NT2/D1 (cell line): ENCODE data around the gene NPR2.

Source experiments
- DNase-seq: peaks from one replicate; pipeline ENCODE4 v3.0.0-alpha.2; 2011; ENCODE audit warnings: low read depth, low spot score
- H3K27me3 ChIP-seq: 2 replicates; pipeline ENCODE4 v1.6.0; 2011; ENCODE audit warnings: mild to moderate bottlenecking; ENCODE audit not compliant: insufficient read length, insufficient read depth
- H3K36me3 ChIP-seq: 2 replicates; pipeline ENCODE4 v1.6.1; 2011; ENCODE audit warnings: mild to moderate bottlenecking, low read length, mixed read lengths; ENCODE audit not compliant: insufficient read depth, insufficient read length
- H3K4me1 ChIP-seq: 2 replicates; pipeline ENCODE4 v1.5.1; 2011; ENCODE audit not compliant: insufficient read depth, insufficient read length
- H3K4me3 ChIP-seq: 2 replicates; pipeline ENCODE4 v1.5.1; 2011; ENCODE audit warnings: low read depth; ENCODE audit not compliant: insufficient read length
- H3K9ac ChIP-seq: 2 replicates; pipeline ENCODE4 v1.6.0; 2011; ENCODE audit warnings: low read depth; ENCODE audit not compliant: insufficient read length
- H3K9me3 ChIP-seq: 2 replicates; pipeline ENCODE4 v1.5.1; 2011; ENCODE audit warnings: mild to moderate bottlenecking, low read length; ENCODE audit not compliant: insufficient read depth
- SUZ12 ChIP-seq: IDR thresholded peaks from 2 replicates; pipeline ENCODE4 v1.6.1; 2011; ENCODE audit not compliant: insufficient read length, insufficient read depth; ENCODE audit errors: extremely low read depth
- YY1 ChIP-seq: IDR thresholded peaks from 2 replicates; pipeline ENCODE4 v1.6.1; 2011; ENCODE audit not compliant: insufficient read length, insufficient read depth
- ZNF274 ChIP-seq: IDR thresholded peaks from 2 replicates; pipeline ENCODE4 v1.6.1; 2011; ENCODE audit warnings: mild to moderate bottlenecking, low read depth, low read length

Gene NPR2

DNA sequence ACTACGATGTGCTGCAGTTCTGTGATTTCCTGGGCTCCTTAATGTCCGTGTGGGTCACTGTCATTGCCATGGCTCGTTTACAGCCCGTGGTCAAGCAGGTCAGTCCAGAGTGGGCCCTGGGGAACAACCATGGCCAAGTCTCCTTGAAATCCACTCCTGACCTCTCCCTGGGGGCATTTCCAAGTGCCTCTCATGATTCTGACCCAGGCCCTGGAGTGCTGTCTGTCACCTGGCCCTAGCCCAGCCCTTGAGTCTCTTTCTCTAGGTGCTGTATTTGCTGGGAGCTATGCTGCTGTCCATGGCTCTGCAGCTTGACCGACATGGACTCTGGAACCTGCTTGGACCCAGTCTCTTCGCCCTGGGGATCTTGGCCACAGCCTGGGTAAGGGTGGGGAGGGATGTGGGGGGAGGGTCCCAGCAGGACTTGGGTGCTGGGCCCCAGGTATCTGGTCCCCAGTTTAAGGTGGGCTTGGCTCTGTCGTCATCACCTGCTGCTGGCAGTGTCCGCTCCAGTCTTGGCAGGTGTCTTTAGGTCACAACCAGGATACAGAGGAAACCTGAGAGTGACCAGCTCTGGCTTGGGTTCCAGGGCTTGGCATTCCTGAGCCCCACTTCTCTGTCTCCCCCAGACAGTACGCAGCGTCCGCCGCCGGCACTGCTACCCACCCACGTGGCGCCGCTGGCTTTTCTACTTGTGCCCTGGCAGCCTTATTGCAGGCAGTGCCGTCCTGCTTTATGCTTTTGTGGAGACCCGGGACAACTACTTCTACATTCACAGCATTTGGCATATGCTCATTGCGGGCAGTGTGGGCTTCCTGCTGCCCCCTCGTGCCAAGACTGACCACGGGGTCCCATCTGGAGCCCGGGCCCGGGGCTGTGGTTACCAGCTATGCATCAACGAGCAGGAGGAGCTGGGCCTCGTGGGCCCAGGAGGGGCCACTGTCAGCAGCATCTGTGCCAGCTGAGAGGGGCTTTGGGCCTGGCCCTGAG lies 61.8 kb downstream of the NPR2 start:
- peaks cover 2% of the 10 kb centered on the region for H3K4me1 ChIP-seq
- H3K9ac ChIP-seq = no peak overlapping the region
- TF ChIP-seq YY1 (no peak), ZNF274 (no peak), SUZ12 (no peak)
- no peak for DNase-seq
- H3K27me3 ChIP-seq = no peaks in the 10 kb centered on the region
- H3K9me3 ChIP-seq = no peaks in the 10 kb centered on the region
- H3K4me3 ChIP-seq = no peak overlapping the region
- no peaks in the 10 kb centered on the region for H3K36me3 ChIP-seq

DNA sequence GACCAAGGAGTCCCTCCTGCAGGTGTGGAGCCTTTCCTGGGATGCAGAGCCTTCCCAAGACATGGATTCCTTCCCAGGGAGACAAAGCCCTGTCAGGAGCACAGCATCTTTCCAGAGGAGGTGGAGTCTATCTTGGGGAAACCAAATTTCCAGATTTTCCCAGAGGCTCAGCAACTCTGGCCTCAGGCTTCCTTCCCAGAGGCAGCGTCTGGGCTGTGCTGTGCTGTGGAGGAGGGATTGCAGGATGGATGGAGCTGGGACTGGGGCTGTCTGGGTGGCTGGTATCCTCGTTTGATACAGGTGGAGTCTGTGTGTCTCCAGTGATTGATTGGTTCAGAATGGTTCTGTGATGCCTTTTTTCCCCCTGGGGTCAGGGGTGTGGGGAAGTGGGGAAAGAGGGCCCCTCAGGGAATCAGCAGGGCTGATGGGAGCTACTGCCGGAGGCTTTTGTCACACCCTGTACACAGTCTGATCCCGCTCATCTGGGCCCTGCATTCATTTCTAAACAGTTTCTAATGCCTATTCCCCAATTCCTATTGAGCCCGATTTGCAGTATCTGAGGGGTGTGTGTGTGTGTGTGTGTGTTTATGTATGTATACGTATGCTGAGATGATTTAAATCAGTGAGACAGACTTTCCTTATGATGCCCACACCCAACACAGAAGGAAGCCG lies 62.8 kb downstream of the NPR2 start:
- no peaks in the 10 kb centered on the region for H3K36me3 ChIP-seq
- TF ChIP-seq YY1 (no peak), SUZ12 (no peak), ZNF274 (no peak)
- H3K4me3 ChIP-seq = no peak overlapping the region
- no peaks in the 10 kb centered on the region for H3K9me3 ChIP-seq
- no peak for DNase-seq
- H3K4me1 ChIP-seq = peaks cover 4% of the 10 kb centered on the region
- no peak overlapping the region for H3K9ac ChIP-seq
- no peaks in the 10 kb centered on the region for H3K27me3 ChIP-seq

DNA sequence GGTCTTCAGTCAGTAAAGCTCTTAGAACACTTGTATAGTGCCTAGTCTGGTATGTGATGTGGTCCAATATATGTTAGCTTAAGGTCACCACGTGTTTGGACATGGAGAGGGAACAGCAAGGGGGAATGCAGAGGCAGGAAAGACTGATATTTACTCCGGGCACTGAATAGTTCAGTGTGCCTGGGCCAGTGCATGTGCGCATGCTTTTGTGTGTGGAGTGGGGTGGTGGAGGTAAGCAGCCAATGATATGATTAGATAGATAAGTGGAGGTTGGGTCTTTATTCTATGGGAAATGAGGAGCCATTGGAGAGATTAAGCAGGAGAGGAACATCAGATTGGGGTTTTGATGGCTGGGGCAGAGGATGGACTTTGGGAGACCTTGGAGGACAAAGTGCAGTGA lies 64.8 kb downstream of the NPR2 start:
- no peak overlapping the region for H3K9ac ChIP-seq
- H3K4me1 ChIP-seq = peaks cover 4% of the 10 kb centered on the region
- no peaks in the 10 kb centered on the region for H3K9me3 ChIP-seq
- H3K4me3 ChIP-seq = no peak overlapping the region
- no peak for DNase-seq
- TF ChIP-seq SUZ12 (no peak), ZNF274 (no peak), YY1 (no peak)
- H3K27me3 ChIP-seq = peaks cover 3% of the 10 kb centered on the region
- no peaks in the 10 kb centered on the region for H3K36me3 ChIP-seq

DNA sequence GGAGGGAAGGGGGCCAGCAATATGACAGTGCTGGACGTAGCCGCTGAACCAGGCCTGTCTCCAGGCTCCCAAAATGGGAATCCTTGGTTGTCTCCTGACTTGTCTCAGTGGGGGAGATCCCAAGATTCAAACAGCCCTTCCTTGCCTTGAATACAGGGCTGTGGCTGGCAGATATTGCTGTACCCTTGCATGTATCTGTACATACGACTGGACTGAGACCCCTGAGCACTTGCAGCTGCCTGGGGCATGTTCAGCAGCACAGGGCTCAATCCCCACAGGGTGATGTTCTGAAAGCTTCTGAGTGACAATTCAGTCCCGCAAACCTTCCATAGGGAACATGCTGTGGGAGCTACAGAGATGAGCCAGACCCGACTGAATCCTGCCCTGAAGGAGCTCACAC lies 65.5 kb downstream of the NPR2 start:
- no peaks in the 10 kb centered on the region for H3K36me3 ChIP-seq
- H3K4me3 ChIP-seq = no peak overlapping the region
- H3K9ac ChIP-seq = no peak overlapping the region
- peaks cover 4% of the 10 kb centered on the region for H3K4me1 ChIP-seq
- no peaks in the 10 kb centered on the region for H3K9me3 ChIP-seq
- no peak for DNase-seq
- TF ChIP-seq SUZ12 (no peak), YY1 (no peak), ZNF274 (no peak)
- peaks cover 8% of the 10 kb centered on the region for H3K27me3 ChIP-seq

DNA sequence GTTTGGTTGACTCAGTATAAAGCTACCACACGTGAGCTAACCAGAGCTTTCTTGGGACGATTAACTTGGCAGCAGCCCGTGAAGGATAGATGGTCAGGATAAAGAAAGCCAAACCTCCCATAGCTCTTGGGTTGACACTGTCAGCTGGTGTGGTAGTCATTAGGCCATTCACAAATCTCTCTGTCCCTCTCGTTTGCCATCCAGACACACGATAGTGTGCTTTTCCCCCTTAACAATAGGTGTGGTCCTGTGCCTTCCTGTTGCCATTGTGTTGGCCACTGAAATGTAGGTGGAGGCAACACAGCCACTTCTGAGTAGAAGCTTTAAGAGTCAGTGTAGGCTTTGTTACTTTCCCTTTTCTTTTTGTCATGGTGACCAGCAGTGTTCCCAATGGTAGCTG lies 67.1 kb downstream of the NPR2 start:
- Histone ChIP-seq H3K9ac (no peak overlapping the region), H3K36me3 (no peaks in the 10 kb centered on the region), H3K27me3 (peaks cover 11% of the 10 kb centered on the region), H3K4me1 (peaks cover 4% of the 10 kb centered on the region), H3K9me3 (no peaks in the 10 kb centered on the region), H3K4me3 (no peak overlapping the region)
- no peak for TF ChIP-seq SUZ12
- TF ChIP-seq YY1 = no peak
- no peak for TF ChIP-seq ZNF274
- DNase-seq = no peak
